Smooth muscle cell (in vitro differentiated cells): ENCODE results near the gene HERC3. TPM values are rescaled to one million over a fixed set of nuclear protein-coding genes. Genes with fewer than 3 reads are reported as not detected.

ENCODE experiments used
- DNase-seq: peaks from one replicate; lab custom pipeline; 2025; ENCODE audit not compliant: unreplicated experiment; lab: John Stamatoyannopoulos, UW
- H2AFZ ChIP-seq: fragments of 200-600 bp; sonication (generic); 2 replicates; pipeline ENCODE4 v1.6.0; 2016; ENCODE audit warnings: antibody characterized with exemption, low read depth, mild to moderate bottlenecking
- H3F3A ChIP-seq: fragments of 200-600 bp; sonication (generic); 2 replicates; pipeline ENCODE4 v1.6.0; 2017; ENCODE audit warnings: antibody characterized with exemption, low read depth
- H3K27ac ChIP-seq: fragments of 200-600 bp; sonication (generic); 2 replicates; pipeline ENCODE4 v1.5.1; 2016; ENCODE audit warnings: low read depth, mild to moderate bottlenecking
- H3K27me3 ChIP-seq: fragments of 200-600 bp; sonication (generic); 2 replicates; pipeline ENCODE4 v1.6.1; 2016; ENCODE audit warnings: low read depth, mild to moderate bottlenecking
- H3K36me3 ChIP-seq: fragments of 200-600 bp; sonication (generic); 2 replicates; pipeline ENCODE4 v1.5.1; 2016; ENCODE audit warnings: low read depth
- H3K4me1 ChIP-seq: fragments of 200-600 bp; sonication (generic); 2 replicates; pipeline ENCODE4 v1.5.1; 2016; ENCODE audit warnings: low read depth
- H3K4me2 ChIP-seq: fragments of 200-600 bp; sonication (generic); 2 replicates; pipeline ENCODE4 v1.6.0; 2016; ENCODE audit warnings: mild to moderate bottlenecking
- H3K4me3 ChIP-seq: fragments of 200-600 bp; sonication (generic); 2 replicates; pipeline ENCODE4 v1.5.1; 2016; ENCODE audit warnings: mild to moderate bottlenecking
- H3K79me2 ChIP-seq: fragments of 200-600 bp; sonication (generic); 2 replicates; pipeline ENCODE4 v1.6.0; 2016; ENCODE audit warnings: low read depth, mild to moderate bottlenecking
- H3K9ac ChIP-seq: fragments of 200-600 bp; sonication (generic); 2 replicates; pipeline ENCODE4 v1.6.0; 2016; ENCODE audit warnings: low read depth
- H3K9me3 ChIP-seq: fragments of 200-600 bp; sonication (generic); replicated peaks from 2 replicates; pipeline ENCODE4 v1.5.1; 2016; ENCODE audit warnings: low read depth
- H4K20me1 ChIP-seq: fragments of 200-600 bp; sonication (generic); 2 replicates; pipeline ENCODE4 v1.6.0; 2016; ENCODE audit warnings: low read depth
- CTCF ChIP-seq: fragments of 200-600 bp; sonication (generic); IDR thresholded peaks from 2 replicates; pipeline ENCODE4 v1.5.1; 2017; ENCODE audit warnings: borderline replicate concordance, mild to moderate bottlenecking, antibody characterized with exemption; ENCODE audit not compliant: insufficient read depth, poor library complexity, severe bottlenecking
- WGBS: methylation state at CpG from one replicate; pipeline ENCODE4 v1.1.7; 2016; ENCODE audit warnings: low lambda C conversion rate; 5-methylcytosine and 5-hydroxymethylcytosine counted together
- polyA plus RNA-seq: library from polyadenylated mRNA; unstranded; fragments of >200 nt; fragmentation: Nextera tagmentation; extraction: Ambion mirVana; gene quantifications from 2 replicates; pipeline ENCODE4 v1.2.1, GENCODE V29; 2016
- total RNA-seq: library from RNA; depleted of rRNA; stranded (reverse); fragments of >200 nt; gene quantifications from 2 replicates; pipeline ENCODE4 v1.2.3, GENCODE V29; 2014

Gene HERC3
- total and polyA plus RNA-seq, 2 experiments from 2014 or later: 14.5 to 20.2 TPM

- no peak overlapping the region for H3K27ac ChIP-seq
- 85% methylated on average over 7 of the region's 7 CpGs for WGBS
- H3K36me3 ChIP-seq: peaks cover 11% of the 10 kb centered on the region
- H2AFZ ChIP-seq: no peak overlapping the region
- TF ChIP-seq CTCF: no peak
- no peaks in the 10 kb centered on the region for H3K79me2 ChIP-seq
- no peak overlapping the region for H3K4me2 ChIP-seq
- DNase-seq: no peak
- no peaks in the 10 kb centered on the region for H3F3A ChIP-seq
- H3K4me1 ChIP-seq: peaks cover 16% of the 10 kb centered on the region
- H4K20me1 ChIP-seq: peaks cover 6% of the 10 kb centered on the region
- H3K9me3 ChIP-seq: no peaks in the 10 kb centered on the region
- H3K4me3 ChIP-seq: no peak overlapping the region
- H3K27me3 ChIP-seq: no peaks in the 10 kb centered on the region
- no peak overlapping the region for H3K9ac ChIP-seq
Observed at GRCh38 chr4:88753658-88754571, 161.6 kb downstream of the HERC3 start.

- Histone ChIP-seq H3K36me3 (peaks cover 2% of the 10 kb centered on the region), H2AFZ (no peak overlapping the region), H3K4me1 (peaks cover 25% of the 10 kb centered on the region), H3K4me2 (no peak overlapping the region), H3K9ac (no peak overlapping the region), H3F3A (no peaks in the 10 kb centered on the region), H3K79me2 (no peaks in the 10 kb centered on the region), H3K27ac (no peak overlapping the region), H3K27me3 (no peaks in the 10 kb centered on the region), H4K20me1 (peaks cover 6% of the 10 kb centered on the region), H3K9me3 (no peaks in the 10 kb centered on the region), H3K4me3 (no peak overlapping the region)
- DNase-seq: no peak
- 99% methylated on average over 3 of the region's 3 CpGs for WGBS
- no peak for TF ChIP-seq CTCF
Observed at GRCh38 chr4:88754796-88755195, 162.5 kb downstream of the HERC3 start.

GRCh38 chr4:88755454-88755853 lies 163.2 kb downstream of the HERC3 start:
- H3K79me2 ChIP-seq: no peaks in the 10 kb centered on the region
- H3K4me1 ChIP-seq: peaks cover 26% of the 10 kb centered on the region
- H2AFZ ChIP-seq: no peak overlapping the region
- no peak for TF ChIP-seq CTCF
- H4K20me1 ChIP-seq: peaks cover 6% of the 10 kb centered on the region
- H3K36me3 ChIP-seq: no peaks in the 10 kb centered on the region
- no peak overlapping the region for H3K4me3 ChIP-seq
- WGBS: 100% methylated on average over 1 of the region's 1 CpG
- H3K4me2 ChIP-seq: no peak overlapping the region
- H3K27ac ChIP-seq: no peak overlapping the region
- no peaks in the 10 kb centered on the region for H3K9me3 ChIP-seq
- no peaks in the 10 kb centered on the region for H3K27me3 ChIP-seq
- no peak overlapping the region for H3K9ac ChIP-seq
- no peaks in the 10 kb centered on the region for H3F3A ChIP-seq
- no peak for DNase-seq

- no peak overlapping the region for H3K9ac ChIP-seq
- peaks cover 26% of the 10 kb centered on the region for H3K4me1 ChIP-seq
- no peaks in the 10 kb centered on the region for H3K79me2 ChIP-seq
- no peaks in the 10 kb centered on the region for H3K27me3 ChIP-seq
- H3K36me3 ChIP-seq: no peaks in the 10 kb centered on the region
- no peaks in the 10 kb centered on the region for H3K9me3 ChIP-seq
- DNase-seq: no peak
- no peak for TF ChIP-seq CTCF
- no peaks in the 10 kb centered on the region for H3F3A ChIP-seq
- no peak overlapping the region for H2AFZ ChIP-seq
- H3K4me2 ChIP-seq: no peak overlapping the region
- no peak overlapping the region for H3K4me3 ChIP-seq
- H4K20me1 ChIP-seq: peaks cover 6% of the 10 kb centered on the region
- 91% methylated on average over 5 of the region's 5 CpGs for WGBS
- no peak overlapping the region for H3K27ac ChIP-seq
Observed at GRCh38 chr4:88756149-88756548, 163.9 kb downstream of the HERC3 start.
